Osteocyte (in vitro differentiated cells): ENCODE data around the gene GPC6. TPM values are rescaled to one million over a fixed set of nuclear protein-coding genes. Genes with fewer than 3 reads are reported as not detected.

Experiments used
- DNase-seq: peaks from one replicate; pipeline ENCODE4 v3.0.0; 2021; ENCODE audit warnings: mixed read lengths; ENCODE audit not compliant: unreplicated experiment; ENCODE audit errors: extremely low spot score
- H3K27ac Mint-ChIP-seq: one replicate; pipeline ENCODE4 v1.8.0; 2021; ENCODE audit warnings: mild to moderate bottlenecking, mixed read lengths; ENCODE audit not compliant: unreplicated experiment
- H3K27me3 Mint-ChIP-seq: one replicate; pipeline ENCODE4 v1.8.0; 2021; ENCODE audit warnings: mixed read lengths; ENCODE audit not compliant: unreplicated experiment
- H3K36me3 Mint-ChIP-seq: one replicate; pipeline ENCODE4 v1.8.0; 2021; ENCODE audit warnings: mixed read lengths; ENCODE audit not compliant: unreplicated experiment
- H3K4me1 Mint-ChIP-seq: one replicate; pipeline ENCODE4 v1.8.0; 2021; ENCODE audit warnings: mixed read lengths; ENCODE audit not compliant: unreplicated experiment
- H3K4me3 Mint-ChIP-seq: one replicate; pipeline ENCODE4 v1.8.0; 2021; ENCODE audit warnings: mild to moderate bottlenecking, moderate library complexity, mixed read lengths; ENCODE audit not compliant: unreplicated experiment
- H3K9me3 Mint-ChIP-seq: one replicate; pipeline ENCODE4 v1.8.0; 2021; ENCODE audit warnings: mixed read lengths; ENCODE audit not compliant: unreplicated experiment
- total RNA-seq: library from RNA; stranded (reverse); gene quantifications from 2 replicates; pipeline ENCODE4 v1.2.1, GENCODE V29; 2021
- TF ChIP-seq, protein P1 (sequence below): fragments of 200-600 bp; sonication (generic); IDR thresholded peaks from 2 replicates; pipeline ENCODE4 v1.5.0; 2021; ENCODE audit warnings: antibody characterized with exemption, mild to moderate bottlenecking, moderate library complexity

GPC6 gene
- total RNA-seq, 1 donor from 2014 or later = 125 TPM

DNA sequence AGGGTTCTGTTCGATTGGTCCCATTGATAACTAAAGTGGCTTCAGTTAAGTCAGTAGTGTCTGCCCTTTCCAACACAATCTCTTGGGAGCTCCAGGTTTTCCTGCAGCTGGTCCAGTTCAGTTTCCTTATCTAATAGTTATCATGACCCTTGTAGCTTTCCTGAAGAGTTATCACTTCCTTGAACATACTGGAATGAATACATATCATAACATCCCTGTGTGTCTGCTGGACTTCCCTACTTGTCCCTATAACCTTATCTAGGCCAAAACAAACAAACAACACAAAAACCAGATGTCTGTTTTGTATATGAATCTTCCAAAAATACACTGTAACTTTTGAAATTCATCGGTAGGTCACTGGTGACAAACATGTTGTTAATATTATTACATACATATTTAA, 1085.3 kb downstream of the GPC6 start:
- no peak for DNase-seq
- no peak overlapping the region for H3K4me3 Mint-ChIP-seq

DNA sequence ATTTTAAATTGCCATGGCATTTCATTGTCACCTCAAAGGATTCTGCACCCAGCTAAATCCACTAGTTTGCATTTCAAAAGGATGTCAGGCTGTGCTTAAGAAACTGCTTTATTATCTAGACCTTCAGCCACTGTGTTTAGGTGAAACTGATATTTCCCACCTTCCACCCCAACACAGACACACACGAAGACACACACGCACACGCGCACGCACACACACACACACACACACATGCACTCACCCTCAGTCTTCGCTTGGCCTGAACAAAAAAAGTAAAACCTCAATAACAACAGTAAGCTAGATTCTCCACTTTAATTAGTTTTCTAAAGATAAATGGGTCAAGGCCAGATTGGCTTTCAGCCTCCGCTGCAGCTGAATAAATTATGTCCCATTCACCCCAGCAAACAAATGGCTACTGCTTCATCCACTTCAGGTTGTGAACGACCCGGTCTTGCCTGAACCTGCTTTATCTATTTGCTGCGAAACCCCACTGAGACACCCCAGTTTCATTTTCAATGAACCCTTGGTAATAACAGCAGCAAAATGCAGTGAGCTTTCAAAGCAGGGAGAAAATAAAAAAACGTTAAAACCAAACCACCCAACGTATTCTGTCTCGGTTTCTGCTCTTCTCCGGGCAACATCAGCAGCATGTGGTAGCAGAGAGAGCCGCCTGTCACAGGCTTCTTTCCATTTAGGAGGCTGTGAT, 1086.1 kb downstream of the GPC6 start:
- H3K9me3 Mint-ChIP-seq = no peaks in the 10 kb centered on the region
- TF ChIP-seq, protein P1, sequence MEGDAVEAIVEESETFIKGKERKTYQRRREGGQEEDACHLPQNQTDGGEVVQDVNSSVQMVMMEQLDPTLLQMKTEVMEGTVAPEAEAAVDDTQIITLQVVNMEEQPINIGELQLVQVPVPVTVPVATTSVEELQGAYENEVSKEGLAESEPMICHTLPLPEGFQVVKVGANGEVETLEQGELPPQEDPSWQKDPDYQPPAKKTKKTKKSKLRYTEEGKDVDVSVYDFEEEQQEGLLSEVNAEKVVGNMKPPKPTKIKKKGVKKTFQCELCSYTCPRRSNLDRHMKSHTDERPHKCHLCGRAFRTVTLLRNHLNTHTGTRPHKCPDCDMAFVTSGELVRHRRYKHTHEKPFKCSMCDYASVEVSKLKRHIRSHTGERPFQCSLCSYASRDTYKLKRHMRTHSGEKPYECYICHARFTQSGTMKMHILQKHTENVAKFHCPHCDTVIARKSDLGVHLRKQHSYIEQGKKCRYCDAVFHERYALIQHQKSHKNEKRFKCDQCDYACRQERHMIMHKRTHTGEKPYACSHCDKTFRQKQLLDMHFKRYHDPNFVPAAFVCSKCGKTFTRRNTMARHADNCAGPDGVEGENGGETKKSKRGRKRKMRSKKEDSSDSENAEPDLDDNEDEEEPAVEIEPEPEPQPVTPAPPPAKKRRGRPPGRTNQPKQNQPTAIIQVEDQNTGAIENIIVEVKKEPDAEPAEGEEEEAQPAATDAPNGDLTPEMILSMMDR = no peak
- H3K4me1 Mint-ChIP-seq = peaks cover 56% of the 10 kb centered on the region
- no peaks in the 10 kb centered on the region for H3K27me3 Mint-ChIP-seq
- H3K27ac Mint-ChIP-seq = no peak overlapping the region
- DNase-seq = no peak
- H3K4me3 Mint-ChIP-seq = no peak overlapping the region
- peaks cover 5% of the 10 kb centered on the region for H3K36me3 Mint-ChIP-seq

More for the DNA sequence above, 1085.3 kb downstream of the GPC6 start:
- Mint-ChIP-seq H3K9me3 (no peaks in the 10 kb centered on the region), H3K27ac (no peak overlapping the region), H3K4me1 (peaks cover 49% of the 10 kb centered on the region), H3K36me3 (peaks cover 5% of the 10 kb centered on the region), H3K27me3 (no peaks in the 10 kb centered on the region)
- TF ChIP-seq, protein P1 = no peak

DNA sequence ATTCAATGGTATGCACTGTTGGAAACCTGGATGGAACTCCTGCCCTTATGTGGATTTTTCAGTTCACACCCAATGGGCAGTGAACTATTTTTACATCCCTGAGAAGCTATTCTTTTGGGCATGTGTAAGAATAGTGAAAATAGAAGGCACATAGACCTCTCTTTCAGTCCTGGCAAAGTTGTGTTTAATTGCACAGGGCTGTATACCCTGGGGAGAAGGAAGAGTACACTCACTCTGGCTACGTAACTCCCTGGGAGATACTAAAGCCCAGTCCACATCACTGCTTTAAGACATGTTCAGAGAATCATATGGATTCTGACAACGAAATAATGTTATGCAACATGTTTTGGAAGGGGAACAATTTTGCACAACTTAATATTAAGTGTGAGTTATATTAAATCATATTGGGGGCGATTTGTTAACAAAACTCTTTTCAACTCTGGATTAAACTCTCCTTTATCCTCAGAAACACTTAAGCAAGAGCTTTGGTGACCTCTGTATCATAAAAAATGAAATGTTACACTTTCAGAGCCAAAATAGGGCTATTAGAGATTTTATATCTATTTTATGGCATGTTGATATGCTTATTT, 1086.8 kb downstream of the GPC6 start:
- no peak overlapping the region for H3K4me3 Mint-ChIP-seq
- H3K27me3 Mint-ChIP-seq = no peaks in the 10 kb centered on the region
- peaks cover 3% of the 10 kb centered on the region for H3K36me3 Mint-ChIP-seq
- TF ChIP-seq, protein P1 = no peak
- no peak overlapping the region for H3K27ac Mint-ChIP-seq
- H3K9me3 Mint-ChIP-seq = no peaks in the 10 kb centered on the region
- peaks cover 56% of the 10 kb centered on the region for H3K4me1 Mint-ChIP-seq
- no peak for DNase-seq

DNA sequence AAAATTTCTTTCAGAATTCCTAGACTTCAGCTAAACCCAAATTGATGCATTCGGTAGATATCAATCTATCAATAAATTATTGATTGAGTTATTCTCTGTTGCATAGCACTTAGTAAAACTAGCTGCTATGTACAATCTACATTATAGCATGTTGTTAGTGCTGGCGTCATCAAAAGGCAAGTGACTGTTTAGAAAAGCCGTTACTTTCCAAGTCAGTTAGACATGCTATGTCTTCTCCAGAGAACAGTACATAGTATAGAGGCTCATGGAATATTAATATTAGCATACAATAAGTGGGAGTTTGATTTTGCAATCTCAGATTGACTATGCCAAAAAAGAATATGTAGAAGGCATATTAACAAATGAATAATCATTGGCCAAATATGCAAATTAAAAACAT, 1087.3 kb downstream of the GPC6 start:
- Mint-ChIP-seq H3K4me1 (peaks cover 55% of the 10 kb centered on the region), H3K9me3 (no peaks in the 10 kb centered on the region), H3K27me3 (no peaks in the 10 kb centered on the region), H3K27ac (no peak overlapping the region), H3K4me3 (no peak overlapping the region), H3K36me3 (peaks cover 3% of the 10 kb centered on the region)
- TF ChIP-seq, protein P1 = no peak
- no peak for DNase-seq

DNA sequence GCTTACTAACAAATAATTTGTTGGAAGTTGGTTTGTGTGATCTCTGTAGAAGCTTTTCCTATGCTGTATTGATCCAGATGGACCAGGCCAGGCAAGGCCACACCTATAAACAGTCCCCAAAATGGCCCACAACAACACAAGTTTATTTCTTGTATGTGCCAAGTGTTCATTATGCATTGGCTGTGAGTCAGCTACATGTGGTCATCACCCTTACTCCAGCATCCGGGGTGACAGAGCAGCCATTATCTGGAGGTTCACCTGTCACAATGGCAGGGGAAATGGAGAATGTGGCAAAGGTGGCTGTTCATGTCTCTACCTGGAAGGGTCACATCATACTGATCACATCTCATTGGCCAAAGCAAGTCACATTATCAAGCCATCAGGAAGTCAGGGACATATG, 1088.6 kb downstream of the GPC6 start:
- DNase-seq = no peak
- H3K27ac Mint-ChIP-seq = no peak overlapping the region
- H3K27me3 Mint-ChIP-seq = no peaks in the 10 kb centered on the region
- TF ChIP-seq, protein P1 = no peak
- no peak overlapping the region for H3K4me3 Mint-ChIP-seq
- H3K9me3 Mint-ChIP-seq = no peaks in the 10 kb centered on the region
- peaks cover 45% of the 10 kb centered on the region for H3K4me1 Mint-ChIP-seq
- peaks cover 3% of the 10 kb centered on the region for H3K36me3 Mint-ChIP-seq
